IPS-18c (cell line): Measurements from ENCODE around the gene ADAMTSL1.

Source experiments
- H3K4me3 ChIP-seq: 2 replicates; pipeline ENCODE4 v1.7.0; 2013; ENCODE audit warnings: low read depth, mild to moderate bottlenecking, low read length, moderate library complexity; ENCODE audit not compliant: insufficient read depth
- H3K9me3 ChIP-seq: one replicate; pipeline ENCODE4 v1.6.1; 2013; ENCODE audit warnings: mild to moderate bottlenecking, low read length, moderate library complexity; ENCODE audit not compliant: control insufficient read depth, insufficient read depth

ADAMTSL1 gene

DNA sequence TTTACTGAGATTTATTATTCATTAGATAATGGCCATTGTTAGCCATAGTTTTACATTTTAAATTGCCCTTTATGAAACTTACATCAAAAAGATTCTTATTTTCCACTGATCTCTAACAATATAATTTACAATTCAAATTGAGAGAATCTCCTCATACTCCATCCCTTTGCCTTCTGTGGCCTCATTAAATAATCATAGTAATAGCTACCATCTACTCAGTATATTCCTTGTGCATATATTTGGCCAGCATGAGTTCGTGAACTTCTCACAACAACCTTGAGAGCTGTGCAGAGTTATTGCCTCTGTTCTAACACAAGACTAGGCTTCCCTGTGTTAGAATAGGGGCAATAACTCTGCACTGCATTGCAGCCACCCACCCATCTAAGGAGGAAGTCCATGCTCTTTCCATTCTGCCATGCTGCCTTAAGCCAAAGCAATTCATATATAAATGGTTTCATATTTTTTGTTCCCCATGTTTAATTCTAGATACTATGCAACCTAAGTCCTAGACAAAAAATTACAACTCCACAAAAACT lies 99.1 kb downstream of the ADAMTSL1 start:
- Histone ChIP-seq H3K4me3 (no peak overlapping the region), H3K9me3 (no peaks in the 10 kb centered on the region)

DNA sequence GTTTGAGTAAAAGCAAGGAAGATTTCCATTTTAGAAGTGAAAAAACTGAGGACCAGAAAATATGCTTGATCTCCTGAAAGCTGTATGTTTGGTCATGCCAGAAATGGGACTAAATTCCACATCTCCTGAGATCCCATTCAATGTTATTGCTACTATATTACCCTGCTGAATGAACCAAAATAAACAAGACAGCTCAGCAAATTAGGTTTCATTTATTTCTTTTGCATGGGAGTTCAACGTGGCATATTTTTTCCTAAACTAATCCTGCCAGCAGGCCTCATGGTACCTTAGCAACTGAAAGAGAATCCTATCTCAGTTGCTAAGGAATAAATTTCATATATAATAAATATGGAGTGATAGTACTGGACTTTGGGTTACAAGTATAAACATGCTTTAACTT lies 101.7 kb downstream of the ADAMTSL1 start:
- H3K4me3 ChIP-seq = no peak overlapping the region
- no peaks in the 10 kb centered on the region for H3K9me3 ChIP-seq

DNA sequence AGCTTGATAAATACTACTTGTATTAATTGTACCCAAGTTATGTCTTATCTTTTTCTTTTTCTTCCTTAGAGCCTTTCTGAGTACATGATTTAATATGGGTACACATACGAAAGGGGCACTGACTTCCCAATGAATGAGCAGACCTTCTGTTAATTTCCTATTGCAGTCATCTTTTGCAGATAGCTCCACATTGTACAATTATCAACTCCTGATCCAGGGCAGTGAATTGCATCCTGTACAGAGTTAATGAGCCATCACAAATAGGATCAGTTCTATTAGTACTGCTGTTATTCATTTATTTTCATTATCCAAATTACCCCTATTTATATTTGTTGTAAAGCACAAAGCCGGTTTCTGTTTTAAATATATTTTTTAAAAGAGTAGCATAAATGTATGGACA lies 105.6 kb downstream of the ADAMTSL1 start:
- Histone ChIP-seq H3K4me3 (no peak overlapping the region), H3K9me3 (no peaks in the 10 kb centered on the region)

DNA sequence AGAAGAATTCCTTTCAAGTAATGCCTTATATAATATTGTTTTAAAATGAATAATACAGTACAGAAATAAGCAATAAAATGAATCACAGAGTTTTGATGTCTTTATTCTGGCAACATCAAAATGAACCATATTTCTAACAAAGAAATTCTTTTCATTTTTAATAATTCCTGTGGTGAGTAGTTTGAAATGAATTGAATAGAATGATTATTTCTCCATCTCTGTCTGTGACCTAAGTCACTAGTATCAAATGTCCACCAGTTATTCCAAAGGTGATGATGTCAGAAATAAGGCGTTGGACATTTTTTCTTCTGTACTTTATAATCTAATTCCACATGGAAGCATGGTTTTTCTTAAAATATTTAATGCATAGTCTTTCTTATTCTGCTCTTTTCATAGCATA lies 106.2 kb downstream of the ADAMTSL1 start:
- Histone ChIP-seq H3K9me3 (no peaks in the 10 kb centered on the region), H3K4me3 (no peak overlapping the region)

DNA sequence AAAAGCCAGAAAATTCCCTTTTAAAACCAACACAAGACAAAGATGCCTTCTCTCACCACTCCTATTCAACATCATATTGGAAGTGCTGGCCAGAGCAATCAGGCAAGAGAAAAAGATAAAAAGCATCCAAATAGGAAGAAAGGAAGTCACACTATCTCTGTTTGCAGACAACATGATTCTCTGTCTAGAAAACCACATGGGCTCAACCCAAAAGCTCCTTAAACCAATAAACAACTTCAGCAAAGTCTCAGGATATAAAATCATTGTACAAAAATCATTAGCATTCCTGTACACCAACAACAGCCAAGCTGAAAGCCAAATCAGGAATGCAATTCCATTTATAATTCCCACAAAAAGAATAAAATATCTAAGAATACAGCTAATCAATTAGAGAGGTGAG lies 112.0 kb downstream of the ADAMTSL1 start:
- no peaks in the 10 kb centered on the region for H3K9me3 ChIP-seq
- H3K4me3 ChIP-seq = no peak overlapping the region

DNA sequence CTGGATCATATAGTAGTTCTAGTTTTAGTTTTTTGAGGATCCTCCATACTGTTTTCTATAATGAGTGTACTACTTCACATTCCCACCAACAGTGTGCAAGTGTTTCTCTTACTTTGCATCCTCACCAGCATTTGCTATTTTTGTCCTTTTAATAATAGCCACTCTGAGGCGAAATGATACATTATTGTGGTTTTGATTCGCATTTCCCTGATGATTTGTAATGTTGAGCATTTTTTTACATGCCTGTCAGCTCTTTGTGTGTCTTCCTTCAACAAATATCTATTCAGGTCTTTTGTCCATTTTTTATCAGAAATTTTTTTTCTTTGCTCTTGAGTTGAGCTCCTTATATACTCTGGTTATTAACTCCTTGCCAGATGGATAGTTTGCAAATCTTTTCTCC lies 114.0 kb downstream of the ADAMTSL1 start:
- Histone ChIP-seq H3K9me3 (no peaks in the 10 kb centered on the region), H3K4me3 (no peak overlapping the region)

DNA sequence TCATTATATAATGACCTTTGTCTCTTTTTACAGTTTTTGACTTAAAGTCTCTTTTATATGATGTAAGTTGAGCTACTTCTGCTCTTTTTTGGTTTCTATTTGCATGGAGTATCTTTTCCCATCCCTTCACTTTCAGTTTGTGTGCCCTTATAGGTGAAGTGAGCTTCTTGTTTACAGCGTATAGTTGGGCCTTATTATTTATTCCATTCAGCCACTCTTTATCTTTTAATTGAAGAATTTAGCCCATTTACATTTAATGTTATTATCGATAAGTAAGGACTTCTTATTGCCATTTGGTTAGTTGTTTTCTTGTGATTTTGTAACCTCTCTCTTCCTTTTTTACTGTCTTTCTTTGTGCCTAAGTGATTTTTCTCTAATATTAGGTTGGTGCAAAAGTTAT lies 117.3 kb downstream of the ADAMTSL1 start:
- Histone ChIP-seq H3K9me3 (no peaks in the 10 kb centered on the region), H3K4me3 (no peak overlapping the region)

DNA sequence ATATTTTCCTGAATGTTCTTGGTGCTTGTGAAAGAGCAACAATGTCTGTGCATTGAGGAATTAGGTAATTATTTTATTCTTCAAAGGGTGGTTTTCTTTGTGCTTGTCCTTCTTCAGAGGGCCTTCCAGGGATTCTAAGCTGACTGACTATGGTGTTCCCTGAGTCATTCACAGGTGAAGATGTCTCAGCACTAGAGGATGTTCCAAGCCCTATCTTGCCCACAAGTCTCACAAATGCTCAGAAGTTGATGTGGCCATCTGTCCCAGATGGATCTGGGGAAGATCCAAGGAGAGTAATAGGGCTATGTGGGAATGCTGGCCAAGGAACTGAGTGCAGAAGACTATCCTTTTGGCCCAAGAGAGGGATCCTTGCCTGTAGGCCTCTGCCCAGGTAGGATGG lies 120.9 kb downstream of the ADAMTSL1 start:
- H3K4me3 ChIP-seq = no peak overlapping the region

DNA sequence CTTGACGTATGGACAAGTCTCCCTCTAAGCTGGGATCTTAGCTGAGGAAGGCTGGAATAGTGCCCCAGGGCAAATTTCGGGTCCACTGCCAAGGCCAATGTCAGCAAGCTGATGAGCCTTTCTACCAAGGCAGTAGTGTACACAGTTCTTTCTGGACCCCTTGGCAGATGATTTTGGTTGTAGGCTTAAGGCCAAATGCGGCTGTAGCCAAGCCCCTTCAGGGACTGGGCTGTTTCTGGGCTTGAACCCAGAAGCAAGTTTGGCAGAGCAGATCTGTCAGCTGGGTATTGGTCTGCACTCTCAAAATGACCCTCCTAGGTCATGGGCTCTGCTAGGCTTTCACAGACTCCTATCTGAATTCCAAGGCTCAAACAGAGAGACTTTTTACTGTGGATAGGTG lies 121.6 kb downstream of the ADAMTSL1 start:
- no peaks in the 10 kb centered on the region for H3K9me3 ChIP-seq

More for the DNA sequence above, 120.9 kb downstream of the ADAMTSL1 start:
- H3K9me3 ChIP-seq = no peaks in the 10 kb centered on the region

DNA sequence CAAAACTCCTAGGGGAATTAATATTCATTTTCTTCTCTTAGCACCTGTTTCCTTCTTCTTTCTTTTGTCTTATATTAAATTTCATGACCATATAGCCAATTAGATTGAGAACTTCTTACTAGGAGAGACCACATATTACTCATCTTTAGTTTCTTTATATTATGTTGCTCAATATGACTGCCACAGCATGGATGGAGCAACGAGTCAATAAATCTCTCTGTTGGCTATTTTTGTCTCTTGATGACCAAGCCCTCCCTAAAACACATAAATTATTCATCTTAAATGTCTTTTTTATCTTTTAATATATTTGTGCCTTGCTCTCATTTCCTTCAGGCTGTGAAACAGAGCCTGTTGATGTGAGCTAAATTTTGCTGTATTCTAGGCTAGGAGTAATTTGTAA lies 123.0 kb downstream of the ADAMTSL1 start:
- Histone ChIP-seq H3K4me3 (no peak overlapping the region), H3K9me3 (no peaks in the 10 kb centered on the region)

More for the DNA sequence above, 121.6 kb downstream of the ADAMTSL1 start:
- no peak overlapping the region for H3K4me3 ChIP-seq

DNA sequence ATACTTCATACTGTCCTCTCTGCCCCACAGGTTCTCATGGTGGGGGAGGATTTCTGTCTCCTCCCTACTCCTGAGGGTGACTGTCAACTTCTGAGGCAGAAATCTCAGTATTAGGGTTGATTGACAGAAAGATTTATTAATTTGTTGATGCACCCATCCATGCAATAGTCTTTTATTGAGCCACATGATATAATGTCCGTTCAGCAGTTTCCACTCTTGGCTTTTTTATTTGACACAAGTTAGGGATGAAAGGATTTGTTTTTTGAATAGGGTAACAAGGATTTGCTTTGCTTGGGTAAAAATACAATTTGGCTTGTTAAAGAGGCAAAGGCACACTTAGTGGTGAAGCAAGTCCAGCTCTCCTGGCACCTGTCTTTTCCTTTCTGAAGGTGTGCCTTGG lies 125.0 kb downstream of the ADAMTSL1 start:
- Histone ChIP-seq H3K4me3 (no peak overlapping the region), H3K9me3 (no peaks in the 10 kb centered on the region)

DNA sequence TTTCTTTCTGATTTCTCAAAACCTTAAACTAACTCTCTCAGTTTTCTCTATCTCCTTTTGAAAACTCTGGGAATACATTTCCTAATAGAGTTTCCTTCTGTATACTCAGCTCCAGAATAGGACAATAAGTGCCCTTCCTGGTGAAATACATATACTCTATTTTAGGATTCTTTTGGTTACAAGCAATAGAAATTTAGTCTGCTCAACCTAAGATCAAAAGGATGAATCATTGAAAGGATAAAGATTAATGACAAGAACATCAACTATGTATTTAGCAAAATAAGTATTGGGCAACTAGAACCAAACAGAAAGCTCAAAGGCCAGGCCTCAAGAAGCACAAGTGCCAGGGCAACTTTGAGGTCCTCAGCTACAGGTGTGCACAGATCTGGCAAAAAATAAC lies 127.1 kb downstream of the ADAMTSL1 start:
- Histone ChIP-seq H3K4me3 (no peak overlapping the region), H3K9me3 (no peaks in the 10 kb centered on the region)

DNA sequence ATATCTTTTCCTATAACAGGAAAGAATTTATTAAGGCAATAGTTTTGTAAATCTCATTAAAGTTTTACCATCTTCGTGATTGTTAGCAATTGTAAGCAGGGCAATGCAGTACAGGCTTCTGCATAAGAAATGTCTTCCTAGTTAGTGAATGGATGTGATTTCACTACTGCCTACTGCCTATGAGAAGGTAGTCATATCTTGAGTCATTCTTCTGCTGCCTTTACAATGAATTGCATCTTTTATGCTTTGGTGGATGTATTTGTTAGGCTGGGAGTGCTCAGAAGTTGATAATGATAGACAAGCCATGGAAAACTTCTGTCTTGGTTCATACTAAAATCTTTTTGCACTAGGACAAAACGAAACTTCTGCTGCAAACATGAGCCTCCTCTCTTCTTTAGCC lies 128.0 kb downstream of the ADAMTSL1 start:
- H3K4me3 ChIP-seq = no peak overlapping the region
- H3K9me3 ChIP-seq = no peaks in the 10 kb centered on the region

DNA sequence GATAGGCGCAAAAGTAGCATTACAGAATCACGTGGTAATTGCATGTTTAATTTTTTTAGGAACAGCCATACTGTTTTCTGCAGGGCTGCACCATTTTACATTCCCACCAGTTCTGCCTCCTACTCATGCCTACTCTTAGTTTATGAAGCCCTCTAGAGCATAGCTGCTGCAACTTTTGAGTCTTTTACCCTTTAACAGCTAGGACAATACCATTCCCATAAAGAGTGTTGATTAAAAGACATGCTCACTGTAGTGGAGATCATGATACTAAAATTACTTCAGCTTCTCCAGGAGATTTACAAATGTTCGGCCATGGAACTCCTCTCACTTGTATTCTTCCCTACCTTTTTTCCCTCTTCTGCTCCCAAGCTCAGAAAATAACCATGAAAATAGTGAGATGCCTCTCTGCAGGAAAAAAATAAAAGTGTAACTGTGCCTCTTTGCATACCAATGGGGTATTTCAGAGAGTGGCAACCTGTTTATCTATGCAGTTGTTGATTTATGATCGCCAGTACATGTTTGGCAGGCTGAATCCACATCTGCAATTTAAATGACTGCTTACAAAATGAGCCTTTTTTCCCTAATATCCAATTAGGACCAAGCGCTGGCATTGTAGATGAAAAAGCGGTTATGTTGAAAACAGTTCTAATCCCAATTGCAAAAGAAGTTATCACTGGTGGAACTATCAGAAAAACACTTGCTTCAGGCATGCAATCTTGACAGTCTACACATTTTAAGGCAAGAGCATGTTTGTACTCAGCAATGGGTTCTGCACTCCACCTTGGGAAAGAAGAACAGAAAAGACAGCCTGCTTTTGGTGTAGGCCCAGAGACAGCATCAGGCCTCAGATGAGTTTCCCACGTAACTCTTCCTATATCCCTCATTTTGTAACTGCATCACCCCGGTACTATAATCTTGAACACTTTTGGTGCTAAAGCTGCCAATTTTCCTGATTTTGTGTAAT lies 131.1 kb downstream of the ADAMTSL1 start:
- no peak overlapping the region for H3K4me3 ChIP-seq
- no peaks in the 10 kb centered on the region for H3K9me3 ChIP-seq

DNA sequence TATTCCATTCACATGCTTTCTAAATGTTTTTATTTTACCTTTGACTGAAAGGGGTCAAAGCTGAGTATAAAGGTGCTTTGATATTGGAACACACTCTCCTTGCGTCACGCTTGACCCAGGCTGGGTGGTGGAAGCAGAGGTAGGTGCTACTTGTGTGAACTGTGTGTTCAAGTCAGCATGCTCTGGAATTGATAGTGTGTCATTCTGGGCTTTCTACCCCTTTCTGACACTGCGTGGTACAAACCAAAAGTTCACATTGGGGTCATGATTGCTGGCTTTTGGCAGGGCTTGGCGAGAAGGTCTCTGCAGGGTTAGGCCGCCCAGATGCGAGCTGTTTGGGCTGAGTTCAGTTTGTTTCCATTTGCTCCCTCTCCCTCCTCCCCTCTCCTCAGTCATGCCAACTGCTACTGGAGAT lies 131.8 kb downstream of the ADAMTSL1 start:
- H3K9me3 ChIP-seq = no peaks in the 10 kb centered on the region
- no peak overlapping the region for H3K4me3 ChIP-seq

DNA sequence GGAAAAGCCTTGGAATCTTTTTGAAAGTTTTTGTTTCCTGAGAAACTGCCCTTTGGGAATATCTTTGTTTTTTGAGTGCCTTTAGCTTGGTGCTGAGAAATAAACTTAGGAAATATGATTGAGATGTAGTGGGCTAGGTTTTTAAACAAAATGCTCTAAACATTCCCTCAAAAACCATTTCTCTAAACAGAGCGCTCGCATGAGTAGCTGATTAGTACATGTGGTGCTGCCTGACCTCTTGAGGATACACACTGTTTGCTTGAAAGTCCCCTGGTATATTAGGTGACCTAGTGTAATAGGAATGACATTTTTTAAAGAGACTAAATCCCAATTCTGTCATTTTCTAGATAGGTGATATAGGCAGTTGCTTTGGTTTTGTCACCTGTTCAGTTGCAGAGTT lies 132.3 kb downstream of the ADAMTSL1 start:
- no peaks in the 10 kb centered on the region for H3K9me3 ChIP-seq
- no peak overlapping the region for H3K4me3 ChIP-seq

DNA sequence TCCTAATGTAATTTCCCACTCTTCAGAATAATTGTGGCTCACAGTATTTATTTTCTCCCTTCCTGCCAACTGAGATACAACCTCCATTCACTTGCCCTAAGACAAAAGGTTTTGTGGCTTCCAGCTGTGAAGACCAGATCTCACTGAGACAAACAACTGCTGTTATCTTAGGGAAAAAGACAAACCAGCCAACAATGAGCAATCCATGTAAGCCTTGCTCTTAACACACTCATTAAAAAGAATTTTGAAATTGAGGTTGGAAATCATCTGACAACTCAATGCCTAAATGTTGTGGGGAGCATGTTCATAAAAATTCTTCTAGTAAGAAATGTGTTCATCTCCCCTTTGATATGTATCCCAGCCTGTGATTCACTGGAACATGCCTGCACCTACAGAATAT lies 132.9 kb downstream of the ADAMTSL1 start:
- Histone ChIP-seq H3K9me3 (no peaks in the 10 kb centered on the region), H3K4me3 (no peak overlapping the region)

DNA sequence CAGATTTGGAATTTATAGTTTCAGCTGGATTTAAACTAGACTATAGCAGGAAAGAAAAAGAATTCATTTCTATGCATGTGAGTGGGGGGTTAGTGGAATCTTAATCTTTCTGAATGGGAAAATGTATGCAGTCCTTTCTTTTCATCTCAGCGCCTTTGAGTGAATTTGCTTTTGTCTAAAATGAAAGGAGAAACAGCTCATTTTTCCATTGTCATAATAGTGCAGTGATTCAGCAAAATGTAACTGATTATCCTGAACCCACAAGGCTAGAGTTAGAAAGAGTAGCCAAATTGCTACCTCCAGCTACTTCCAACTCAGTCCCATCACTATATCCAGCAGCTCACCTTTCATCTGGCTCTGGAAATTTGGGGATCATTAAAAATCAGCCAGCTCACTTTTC lies 134.4 kb downstream of the ADAMTSL1 start:
- Histone ChIP-seq H3K4me3 (no peak overlapping the region), H3K9me3 (no peaks in the 10 kb centered on the region)
